ENCODE measurements around the gene CECR2.
A peak's percentile ranks its signal among the peaks of the same experiment; 100 is the strongest.
"Not testable (repeated sequence)": the region's sequence is repeated elsewhere in the genome, so short reads cannot be mapped to it uniquely, and the experiment has no call there.

The CECR2 gene

DNA sequence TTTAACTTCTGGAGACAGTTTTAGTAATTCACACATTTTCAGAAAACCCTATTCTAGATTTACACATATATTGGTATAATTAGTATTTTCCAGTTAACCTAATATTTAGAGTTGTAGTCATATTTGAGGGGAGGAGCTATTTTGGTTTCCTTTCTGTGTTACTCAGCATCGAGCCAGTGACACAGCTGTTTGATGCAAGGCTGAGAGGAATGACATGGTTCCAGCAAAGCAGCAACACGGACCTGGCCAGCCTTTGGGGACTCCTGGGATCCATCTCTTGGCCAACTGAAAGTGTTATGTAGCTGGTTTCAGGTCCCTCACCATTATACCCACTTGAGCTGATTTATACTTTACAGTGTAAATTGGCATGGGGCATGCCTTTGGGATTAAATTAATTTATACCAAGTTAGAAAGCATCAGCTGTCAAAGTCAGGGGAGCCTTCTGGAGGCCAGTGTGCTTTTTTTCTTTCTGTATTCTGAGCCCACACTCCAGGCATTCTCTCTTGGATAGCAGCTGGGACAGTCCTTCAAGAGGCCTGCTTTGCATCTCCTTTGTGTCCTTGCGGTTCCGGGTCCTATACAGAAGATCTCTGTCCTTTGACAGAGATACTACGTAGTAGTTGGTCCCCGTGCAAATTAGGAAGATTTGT is 102.8 kb downstream of the CECR2 start:
- DNase-seq = no peak

DNA sequence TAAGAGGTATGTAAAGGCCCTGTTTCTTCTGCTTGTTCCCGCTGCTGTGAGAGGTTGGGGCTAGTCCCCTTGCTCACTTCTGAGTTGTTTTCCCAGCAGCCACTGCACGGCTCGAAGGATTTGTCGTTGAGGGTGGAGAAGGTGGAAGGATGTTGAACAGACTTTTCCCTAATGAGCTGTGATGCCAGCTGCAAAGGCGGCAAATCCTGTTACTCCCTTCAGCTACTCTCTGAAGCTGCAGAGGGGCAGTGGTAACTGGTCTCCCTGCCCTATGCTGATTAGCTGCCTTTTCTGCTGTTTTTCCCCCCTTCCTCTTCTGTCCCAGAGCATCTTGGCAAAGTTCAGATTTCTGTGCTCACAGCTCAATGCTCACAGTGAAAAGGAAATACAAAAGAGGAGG is 103.7 kb downstream of the CECR2 start:
- DNase-seq = no peak

DNA sequence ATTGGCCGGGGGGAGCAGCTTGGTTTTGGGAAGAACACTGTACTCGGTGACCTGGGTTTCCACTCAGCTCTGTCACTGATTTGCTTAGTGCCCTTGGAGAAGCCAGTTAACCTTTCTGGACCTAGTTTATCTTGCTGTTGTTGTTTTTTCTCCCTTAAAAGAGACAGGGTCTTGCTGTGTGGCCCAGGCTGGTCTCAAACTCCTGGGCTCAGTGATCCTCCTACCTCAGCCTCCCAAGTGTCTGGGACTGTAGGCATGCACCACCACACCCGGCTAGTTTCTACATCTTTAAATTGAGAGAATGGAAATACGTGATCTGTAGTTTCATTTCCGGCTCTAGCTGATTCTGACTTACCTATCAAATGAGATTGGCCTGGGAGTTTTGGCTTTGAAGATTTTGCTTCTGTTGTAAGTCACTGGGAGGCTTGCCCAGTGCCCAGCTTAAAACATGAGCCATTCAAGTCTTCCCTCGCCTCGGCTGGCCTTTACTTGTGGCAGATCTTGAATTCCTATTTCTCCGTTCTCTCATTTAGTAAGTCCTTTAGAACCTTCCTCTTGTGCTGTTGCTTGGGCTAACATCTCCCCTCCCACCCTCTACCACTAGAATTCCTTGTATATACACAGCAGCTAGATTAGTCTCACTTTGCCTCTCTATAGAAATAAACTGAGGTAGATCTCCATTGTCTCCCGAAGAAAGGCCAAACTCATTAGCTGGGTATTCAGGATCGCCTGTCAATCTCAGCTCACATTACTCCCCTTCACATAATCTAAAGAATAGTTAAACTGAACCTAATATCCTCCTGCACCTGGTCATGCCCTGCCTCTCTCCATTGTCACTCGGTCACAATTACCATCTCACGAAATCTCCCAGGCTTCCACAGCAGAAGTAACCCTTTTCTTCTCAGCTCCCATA is 106.3 kb downstream of the CECR2 start:
- DNase-seq = no peak

DNA sequence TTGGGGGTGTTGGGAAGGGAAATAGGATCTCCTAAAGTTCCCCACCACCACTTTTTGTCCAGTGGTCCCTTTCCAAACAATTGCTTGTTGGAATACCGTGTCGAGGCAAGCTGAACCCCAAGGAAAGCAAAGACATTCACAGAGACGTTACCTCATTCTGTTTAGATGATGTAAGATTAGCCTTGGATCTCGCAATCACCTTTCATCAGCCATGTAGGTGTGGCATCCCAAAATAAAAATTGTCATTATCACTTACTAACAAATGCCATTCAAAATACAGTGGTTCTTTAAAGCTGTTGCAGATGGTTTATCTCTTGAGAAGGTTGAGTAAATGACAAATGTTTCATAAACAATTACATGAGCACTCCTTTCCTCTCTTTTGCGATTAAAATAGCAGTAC is 107.6 kb downstream of the CECR2 start:
- no peak for DNase-seq

DNA sequence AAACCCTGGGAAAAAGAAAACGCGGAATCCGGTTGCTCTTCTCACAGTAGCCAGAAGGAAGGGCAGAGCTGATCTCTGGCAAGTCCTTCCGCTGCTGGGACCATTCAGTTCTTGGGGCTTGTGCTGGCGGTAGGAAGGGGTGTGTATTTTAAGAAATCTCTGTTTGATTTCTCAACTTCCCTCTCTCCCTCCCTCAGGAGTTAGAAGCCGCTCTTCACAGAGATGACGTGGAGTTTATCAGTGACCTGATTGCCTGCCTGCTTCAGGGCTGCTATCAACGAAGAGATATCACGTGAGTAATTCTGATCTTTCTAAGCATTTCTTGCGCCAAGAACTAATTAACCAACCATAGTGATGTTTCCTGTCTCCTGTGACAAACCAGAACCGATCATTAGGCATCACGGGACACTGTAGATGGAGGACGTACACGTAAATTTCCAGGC is 108.2 kb downstream of the CECR2 start:
- DNase-seq = peak; percentile 26

DNA sequence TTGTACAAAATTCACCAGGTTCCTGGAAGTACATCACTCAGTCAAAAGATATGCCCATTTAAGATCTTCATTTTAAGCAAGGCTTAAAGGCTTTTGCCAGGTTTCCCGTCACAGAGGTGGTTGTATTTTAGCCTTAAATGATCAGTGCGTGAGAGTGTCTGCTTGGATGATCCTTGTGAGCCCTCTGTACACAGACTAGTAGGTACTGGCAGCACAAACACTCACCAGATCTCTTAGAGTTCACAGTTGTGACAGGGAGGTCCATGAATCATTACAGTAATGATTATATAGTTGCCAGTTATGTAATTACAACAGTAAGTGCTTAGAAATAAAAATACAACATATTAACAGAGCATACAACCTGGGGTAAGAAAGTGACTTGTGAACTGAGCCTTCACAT is 109.9 kb downstream of the CECR2 start:
- no peak for DNase-seq

DNA sequence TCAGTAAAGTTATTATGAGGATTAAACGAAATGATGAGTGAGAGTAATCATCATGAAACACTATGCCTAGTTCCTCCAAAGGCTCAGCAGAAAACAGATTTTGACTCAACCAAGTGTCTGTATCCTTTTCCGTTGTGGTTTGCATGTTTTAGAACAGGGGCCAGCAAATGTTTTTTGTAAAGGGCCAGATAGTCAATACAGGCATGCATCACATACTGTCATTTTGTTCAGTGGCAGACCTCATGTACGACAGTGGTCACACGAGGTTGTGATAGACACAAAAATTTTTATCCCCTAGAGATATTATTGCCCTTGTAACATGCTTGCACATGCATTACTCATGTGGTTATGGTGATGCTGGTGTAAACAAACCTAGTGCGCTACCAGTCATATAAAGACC is 112.2 kb downstream of the CECR2 start:
- no peak for DNase-seq

DNA sequence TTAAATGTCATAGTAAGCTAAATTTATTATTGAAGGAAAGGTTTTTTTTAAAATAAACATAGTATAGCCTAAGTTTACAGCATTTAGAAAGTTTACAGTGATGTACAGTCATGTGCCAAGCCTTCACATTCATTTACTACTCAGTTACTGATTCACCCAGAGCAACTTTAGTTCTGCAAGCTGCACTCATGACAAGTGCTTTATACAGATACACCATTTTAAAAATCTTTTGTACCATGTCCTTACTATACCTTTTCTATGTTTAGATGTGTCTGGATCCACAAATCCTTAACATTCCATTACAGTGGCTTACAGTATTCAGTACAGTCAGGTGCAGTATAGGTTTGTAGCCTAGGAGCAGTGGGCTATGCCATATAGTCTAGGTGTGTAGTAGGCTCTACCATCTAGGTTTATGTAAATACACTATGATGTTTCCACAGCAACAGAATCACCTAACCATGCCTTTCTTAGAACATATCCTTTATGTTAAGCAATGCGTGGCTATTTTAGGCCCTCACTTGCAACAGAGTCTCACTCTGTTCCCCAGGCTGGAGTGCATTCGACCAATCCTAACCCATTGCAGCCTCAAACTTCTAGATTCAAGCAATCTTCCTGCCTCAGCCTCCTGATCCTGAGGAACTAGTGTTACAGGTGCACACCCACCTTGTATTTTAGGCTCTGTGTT is 114.6 kb downstream of the CECR2 start:
- DNase-seq = peak; percentile 17

DNA sequence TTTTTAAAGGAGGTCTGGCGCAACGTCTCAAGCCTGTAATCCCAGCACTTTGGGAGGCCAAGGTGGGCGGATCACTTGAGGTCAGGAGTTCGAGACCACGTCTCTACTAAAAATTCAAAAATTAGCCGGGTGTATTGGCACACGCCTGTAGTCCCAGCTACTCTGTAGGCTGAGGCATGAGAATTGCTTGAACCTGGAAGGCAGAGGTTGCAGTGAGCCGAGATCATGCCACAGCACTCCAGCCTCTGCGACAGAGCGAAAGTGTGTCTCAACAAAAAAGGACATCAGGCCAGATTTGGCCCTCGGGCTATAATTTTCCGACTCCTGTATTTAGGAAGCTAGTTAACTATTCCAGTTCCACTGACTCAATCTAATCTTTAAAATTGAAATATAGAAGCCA is 115.3 kb downstream of the CECR2 start:
- DNase-seq = no peak

DNA sequence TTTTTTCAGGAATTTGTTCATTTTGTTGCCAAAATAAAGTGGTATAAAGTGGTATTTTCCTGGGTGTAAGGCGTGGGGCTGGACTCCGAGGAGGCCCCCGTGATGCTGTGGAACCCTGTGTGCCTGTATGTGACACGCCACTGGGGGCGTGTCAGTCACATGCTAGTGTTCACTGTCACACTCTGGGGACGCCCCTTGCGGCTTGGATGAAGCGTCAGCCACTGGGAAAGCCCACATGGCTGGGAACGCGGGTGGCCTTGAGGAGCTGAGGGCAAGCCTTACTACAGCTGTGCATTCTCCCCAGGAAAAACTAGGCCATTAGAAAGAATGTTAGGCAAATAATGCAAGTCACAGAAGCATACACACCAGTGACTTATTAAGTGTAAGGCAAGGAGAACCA is 117.1 kb downstream of the CECR2 start:
- DNase-seq = no peak

DNA sequence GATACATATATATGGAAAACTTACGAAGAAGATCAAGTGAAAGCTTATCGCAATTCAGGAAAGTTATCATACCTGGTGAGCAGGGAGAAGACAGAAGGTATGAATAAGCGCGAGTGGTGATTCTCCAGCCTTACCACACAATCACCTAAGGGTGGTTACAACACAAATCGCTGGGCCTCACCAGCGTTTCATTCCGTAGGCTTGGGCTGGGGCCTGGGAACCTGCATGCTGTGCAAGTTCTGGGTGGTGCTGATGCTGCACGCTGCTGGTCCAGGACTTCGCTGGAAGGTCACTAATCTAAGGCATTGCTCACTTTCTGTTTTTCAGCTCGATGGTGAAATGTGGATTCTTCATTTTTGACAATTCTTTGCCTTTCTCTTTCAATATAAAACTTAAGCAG is 117.5 kb downstream of the CECR2 start:
- no peak for DNase-seq

DNA sequence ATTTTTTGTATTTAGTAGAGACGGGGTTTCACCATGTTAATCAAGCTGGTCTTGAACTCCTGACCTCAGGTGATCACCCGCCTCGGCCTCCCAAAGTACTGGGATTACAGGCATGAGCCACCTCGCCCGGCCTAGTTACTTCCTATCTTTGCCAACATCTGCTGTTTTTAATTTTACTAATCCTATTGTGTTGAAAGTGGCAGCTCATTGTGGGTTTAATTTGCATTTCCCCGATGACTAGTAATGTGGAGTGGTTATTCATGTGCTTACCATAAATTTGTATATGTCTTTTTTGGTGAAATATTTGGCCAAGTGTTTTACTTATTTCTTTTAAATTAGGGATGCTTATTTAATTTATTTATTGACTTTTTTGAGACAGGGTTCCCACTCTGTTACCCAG is 119.8 kb downstream of the CECR2 start:
- no peak for DNase-seq

DNA sequence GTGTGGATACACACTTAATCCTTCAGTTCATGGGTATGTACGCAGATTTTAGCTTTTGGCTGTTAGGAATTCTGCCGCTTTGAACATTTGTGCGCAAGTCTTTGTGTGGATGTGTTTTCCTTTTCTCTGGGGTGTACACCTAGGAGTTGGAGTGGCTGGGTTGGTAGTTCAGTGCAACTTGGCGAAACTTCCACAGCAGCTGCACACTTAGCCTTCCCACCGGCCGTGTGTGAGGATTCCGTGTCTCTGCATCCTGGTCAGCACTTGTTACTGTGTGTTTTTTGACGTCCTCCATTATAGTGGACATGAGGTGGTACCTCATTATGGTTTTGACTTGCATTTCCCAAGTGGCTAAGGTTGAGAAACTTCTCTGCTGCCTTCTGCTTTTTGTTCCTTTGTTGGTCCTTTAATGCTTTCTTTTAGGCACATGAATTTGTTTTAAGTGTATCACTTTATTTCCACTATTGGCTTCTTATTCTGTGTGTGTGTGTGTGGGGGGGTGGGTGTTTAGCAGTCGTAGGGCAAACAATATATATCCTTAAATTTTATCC is 121.9 kb downstream of the CECR2 start:
- DNase-seq = no peak

DNA sequence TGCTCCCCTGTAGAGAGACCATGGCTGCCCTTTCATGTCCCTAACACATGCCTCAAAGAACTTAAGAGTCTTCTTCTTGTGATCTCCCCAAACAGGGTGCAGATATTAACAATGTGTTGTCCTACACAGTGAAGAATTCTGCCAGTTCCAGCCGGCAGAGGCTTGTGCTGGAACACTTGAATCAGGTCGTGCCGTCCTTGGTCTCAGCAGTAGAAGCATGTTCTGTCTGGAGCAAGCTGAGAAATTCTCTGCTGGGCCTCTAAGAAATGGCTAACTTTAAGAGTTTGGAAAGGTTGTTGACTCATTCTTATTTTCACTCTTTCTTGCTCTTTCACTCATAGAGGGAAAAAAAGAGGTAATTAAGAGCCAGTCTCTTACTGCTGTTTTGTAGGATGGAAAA is 123.0 kb downstream of the CECR2 start:
- no peak for DNase-seq

DNA sequence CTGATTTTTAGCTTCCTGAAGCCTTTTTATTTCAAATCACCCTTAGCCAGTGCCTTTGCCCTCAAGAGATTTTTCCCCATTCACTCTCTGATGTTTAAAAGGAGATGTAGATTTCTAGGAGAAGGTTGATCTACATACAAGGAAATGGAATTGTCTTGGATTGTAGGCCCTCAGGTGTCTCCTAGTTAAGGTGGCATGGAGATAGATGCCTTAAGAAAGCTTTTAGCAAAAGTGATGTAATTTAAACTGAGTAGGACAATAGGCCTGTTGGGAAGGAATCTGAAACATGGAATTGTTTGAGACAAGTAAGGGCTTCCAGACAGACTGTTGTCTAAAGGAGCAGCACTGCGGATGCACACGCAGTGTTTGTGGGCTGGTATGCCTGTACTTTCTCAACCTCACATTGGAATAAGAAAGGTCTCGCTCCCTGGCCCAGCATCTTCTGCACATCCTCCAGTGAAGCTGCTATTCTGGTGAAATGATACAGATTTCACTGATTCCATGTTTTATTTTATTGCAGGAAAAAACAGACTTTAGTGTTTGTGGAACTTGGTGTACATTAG is 124.2 kb downstream of the CECR2 start:
- no peak for DNase-seq

DNA sequence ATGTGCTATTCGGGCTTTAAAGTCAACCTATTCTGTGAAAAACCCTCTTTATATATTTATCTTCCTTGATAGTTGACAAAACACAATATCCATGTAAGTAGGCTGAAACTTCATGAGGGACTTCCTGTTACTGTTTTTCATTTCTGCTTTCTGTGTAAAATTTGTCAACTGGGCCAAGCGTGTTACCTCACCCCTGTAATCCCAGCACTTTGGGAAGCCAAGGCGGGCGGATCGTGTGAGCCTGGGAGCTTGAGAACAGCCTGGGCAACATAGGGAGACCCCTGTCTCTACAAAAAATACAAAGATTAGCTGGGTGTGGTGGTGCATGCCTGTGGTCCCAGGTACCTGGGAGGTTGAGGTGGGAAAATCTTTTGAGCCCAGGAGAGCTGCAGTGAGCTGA is 127.6 kb downstream of the CECR2 start:
- DNase-seq = no peak

DNA sequence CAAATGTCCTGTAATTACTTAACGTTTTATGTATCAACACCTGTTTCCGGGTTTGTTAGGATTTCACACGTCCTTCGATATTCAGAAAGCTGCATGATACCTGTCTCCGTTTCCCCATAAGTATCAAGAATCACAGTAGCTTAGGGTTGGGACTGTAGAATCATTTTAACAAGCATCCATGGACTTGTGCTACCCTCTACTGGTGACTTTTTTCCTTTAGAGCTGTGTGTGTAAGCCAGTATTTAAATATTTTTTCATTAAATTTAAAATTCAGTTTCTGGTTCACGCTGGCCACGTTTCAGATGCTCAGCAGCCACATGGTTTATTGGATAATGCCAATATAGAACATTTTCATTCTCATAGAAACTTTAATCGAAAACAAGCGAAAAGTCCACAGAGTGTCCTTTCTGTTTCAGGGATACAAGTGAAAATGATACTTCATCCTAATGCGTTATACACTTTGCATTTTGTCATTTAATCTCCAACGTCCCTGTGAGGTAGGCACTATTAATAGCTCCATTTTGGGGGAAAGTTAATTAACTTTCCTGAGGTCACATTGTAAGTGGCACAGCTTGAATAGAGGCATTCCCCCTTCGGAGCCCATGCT is 132.5 kb downstream of the CECR2 start:
- peak; percentile 18 for DNase-seq

DNA sequence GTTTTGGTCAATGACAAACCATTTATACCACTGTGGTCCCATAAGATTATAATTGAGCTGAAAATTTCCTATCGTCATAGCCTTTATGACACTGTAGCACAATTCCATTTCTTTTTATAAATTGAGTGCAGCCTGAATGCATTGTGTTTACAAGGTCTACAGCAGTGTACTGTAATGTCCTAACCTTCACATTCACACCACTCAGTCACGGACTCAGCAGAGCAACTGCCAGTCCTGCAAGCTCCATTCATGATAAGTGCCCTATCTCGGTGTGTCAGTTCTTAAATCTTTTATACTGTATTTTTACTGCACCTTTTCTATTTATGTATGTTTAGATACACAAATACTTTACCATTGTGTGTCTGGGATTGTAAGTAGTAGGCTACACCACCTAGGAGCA is 138.8 kb downstream of the CECR2 start:
- DNase-seq = no peak

DNA sequence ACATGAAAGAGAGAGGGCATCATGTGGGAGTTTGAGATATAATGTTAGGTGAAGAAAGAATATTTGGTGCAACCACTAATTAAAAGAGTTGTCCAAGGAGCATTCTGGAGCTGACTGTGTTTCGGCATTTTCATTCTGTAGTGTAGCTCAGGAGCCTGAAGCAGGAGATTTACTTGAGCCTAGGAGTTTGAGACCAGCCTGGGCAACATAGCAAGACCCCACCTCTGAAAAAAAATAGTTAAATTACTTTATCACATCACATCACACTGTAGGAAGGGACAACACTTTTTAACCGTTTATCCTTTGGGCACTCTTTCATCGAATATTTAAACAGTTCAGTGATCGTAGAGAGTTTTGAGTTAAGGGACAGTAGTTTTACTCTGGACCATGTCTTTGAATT is 143.7 kb downstream of the CECR2 start:
- no peak for DNase-seq

DNA sequence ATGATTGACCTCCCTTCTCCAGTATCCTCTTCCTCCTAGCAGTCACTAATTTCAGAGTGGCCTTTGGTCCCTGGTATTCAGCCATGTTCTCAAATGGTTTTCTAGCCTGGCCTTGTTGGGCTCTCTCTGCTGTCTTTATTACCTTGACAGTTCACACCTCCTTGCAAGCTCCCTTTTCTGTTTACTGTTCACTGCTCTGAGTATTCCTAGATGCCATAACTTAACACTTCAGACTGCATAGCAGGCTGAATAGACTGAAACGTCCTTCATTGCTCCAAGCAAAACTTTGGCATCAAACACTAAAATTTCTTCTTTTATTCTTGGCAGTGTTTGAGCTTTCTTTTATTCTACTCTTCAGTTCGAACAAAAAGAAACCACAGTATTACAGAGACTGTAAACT is 144.4 kb downstream of the CECR2 start:
- no peak for DNase-seq

DNA sequence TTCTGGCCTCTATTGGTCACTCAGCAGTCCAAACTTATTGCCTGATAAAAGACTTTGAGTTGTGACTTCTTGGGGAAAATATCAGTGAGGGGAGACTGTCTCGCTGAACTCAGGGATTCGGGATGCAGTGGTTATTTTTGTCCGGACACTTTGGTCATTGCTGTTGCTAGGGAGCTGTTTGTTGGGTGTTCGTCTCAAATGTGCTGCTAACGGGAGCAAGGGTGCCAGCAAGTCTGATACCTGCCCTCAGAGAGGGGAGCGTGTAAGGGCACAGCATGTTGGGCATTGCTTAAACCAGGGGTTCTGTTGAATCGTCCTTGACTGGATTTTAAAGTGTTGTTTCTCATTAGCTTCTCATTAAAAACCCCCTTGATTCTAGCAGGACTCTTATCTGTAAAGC is 144.8 kb downstream of the CECR2 start:
- DNase-seq = no peak

DNA sequence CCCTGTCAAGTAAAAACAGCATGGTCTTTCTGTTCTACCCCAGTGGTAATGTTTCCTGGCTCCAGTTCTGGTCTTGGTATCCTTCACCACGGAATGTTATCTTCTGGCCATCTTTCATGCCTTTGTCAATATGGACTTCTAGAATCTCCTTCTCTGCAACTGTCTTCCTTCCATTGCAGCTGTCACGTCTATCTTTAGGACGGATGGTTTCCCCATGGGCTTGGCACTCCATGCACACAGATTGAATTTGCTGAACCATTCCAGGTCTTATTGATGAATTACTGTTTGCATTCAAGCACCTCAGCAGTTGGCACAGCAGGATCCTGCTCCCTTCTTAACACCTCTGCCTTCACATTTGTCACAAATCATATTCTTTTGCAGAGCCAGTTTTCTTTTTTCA is 149.1 kb downstream of the CECR2 start:
- no peak for DNase-seq

DNA sequence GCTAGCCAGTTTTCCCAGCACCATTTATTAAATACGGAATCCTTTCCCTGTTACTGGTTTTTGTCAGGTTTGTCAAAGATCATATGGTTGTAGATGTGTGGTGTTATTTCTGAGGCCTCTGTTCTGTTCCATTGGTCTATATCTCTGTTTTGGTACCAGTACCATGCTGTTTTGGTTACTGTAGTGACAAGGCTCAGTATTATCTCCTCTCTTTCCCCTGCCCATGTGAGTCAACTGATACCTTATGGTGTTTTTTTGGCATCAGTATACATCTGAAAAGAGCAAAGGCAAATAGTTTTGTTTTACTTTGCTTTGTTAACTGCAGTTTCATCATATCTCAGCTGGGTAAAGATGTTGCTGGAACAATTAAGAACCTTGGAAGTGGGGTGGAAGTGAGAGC is 152.7 kb downstream of the CECR2 start:
- DNase-seq = not testable (repeated sequence)

Data from CD4-positive, alpha-beta T cell treated with Interleukin-15 for 1 hour (primary cell).